ENCODE results near the gene RBP4.
A peak's percentile ranks its signal among the peaks of the same experiment; 100 is the strongest.
"Not testable (repeated sequence)": the region's sequence is repeated elsewhere in the genome, so short reads cannot be mapped to it uniquely, and the experiment has no call there.

Gene RBP4

DNA sequence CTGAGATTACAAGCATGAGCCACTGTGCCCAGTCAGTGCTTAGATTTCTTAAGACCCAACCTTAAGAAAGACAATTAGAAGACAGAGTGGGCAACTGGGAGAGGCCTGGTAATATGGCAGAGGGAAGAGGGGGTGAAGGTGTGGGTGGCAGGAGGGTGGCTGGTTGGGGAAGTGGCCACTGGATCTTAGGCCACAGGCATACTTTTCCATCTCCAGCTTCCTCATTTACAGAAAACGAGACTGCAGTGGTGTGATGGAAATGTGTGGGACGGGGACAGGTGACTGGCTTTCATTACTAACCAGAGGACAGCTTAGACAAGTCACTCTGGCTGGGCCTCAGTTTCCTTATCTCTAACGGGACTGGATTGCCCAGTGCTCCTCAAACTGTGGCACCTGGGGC is 35.6 kb downstream of the RBP4 start:
- DNase-seq, result no peak

DNA sequence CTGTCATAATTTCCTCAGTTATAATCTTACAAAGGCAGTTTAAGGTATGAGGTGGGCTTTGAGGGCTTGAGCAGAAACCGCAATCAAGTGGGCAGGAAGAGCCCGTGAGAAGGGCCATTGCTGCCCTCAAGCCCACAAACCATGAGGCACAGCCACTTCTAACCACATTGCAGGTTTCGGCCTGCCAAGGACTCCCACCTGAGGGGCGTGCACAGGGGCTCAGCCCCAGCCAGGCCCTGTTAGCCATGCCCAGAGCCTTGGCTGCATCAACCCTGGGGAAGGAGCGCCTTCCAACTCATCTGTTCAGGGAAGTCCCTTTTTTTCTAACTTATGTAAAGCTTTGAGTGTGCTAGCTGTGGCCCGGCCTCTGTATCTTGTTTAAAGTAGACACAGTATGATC is 40.5 kb downstream of the RBP4 start:
- DNase-seq, result no peak

DNA sequence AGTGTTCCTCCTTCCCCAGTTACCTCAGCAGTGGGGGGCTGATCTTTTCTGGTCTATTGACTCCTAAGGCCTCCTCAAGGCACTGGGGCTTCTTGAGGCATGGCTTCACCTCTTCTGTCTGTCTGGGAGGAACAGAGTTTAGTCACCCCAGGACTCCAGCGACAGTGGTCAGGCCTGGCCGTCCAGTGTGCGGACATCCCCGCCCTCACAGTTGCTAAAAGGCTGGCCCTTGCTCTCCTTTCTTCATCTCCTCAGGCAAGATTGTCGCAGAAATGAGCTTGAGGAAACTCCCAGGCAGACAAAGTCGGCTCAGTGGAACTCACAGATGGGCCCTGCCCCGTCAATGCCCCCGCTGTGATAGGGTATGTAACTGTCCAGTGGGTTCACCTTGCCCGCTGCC is 41.5 kb downstream of the RBP4 start:
- no peak for DNase-seq

DNA sequence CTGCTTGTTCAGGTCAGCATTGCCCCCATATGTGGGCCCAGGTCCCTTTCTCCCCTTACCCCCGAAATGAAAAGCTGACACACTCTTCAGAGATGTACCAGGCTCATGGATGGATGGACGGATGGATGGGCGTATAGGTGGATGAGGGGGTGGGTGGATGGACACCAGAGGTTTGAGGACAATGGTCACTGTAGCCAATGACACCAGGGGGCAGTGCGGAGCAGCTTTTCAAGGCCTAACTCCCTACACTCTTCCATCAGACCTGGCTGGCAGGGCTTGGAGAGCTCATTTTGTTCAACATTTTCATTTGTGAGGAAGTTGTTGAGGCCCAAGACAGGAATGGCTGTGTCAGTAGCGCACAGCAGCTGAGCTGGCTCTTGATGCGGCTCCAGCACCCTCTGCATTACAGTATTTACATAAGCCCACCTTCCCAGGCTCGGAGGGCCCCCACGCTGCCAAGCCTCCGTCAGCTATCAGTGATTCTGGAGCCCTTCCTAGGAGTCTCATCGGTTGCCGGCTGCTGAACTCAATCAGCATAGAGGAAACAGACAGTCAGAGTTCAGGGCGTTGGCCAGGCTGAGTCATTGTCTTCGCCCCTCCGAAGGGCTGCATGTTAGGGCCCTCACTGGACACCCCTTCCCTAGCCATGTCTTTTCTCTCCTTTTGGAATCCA is 46.1 kb downstream of the RBP4 start:
- DNase-seq, result peak; percentile 21

DNA sequence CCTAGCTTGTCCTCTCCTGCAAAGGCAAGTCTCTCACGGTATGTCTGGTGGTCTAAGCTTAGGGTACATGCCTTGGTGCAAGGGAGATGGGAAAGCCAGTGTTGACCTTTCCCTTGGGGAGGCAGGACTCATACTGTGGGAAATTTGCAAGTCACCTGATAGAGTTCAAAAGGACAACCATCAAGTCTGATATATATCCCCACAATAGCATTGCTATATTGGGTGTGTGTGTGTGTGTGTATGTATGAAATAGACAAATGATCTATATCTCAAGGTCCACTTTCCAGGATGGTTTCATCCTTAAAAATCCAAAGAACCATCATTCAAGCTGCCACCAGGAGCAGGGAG is 46.7 kb downstream of the RBP4 start:
- DNase-seq, result no peak

DNA sequence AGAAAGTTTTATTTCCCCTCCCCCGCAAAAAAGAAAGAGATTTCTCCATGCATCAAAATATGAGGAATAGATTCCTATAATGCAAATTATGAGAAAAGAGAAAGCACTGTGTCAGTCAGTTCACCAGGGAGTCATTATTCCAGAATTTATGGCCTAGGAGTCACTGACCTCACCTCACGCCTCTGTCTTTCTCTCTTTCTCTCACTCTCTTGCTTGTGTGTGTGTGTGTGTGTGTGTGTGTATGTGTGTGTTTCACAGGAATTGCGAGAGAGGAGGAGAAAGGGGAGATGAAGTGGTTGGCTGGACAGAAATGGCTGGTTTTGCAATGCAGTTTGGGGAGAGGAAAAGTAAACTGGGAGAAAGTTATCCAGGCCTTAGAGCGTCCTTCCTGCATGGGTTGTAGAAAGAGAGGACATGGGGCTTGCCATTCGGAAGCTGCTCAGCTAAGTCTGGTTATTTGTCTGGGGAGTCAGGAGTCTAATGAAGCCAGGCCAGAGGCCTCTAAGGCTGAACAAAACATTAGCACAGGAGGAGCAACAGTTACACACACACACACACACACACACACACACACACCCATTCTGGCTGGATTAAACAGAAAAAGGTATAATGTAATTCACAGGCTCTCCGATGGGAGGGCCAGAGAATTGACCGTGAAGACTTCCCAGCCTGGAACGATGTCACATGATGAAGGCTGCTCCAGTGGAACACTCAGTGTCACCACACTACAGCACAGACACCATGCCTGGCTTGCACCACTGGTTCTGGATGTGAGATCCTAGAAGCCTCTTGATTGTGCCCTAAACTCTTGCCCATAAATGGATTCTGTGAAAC is 47.3 kb downstream of the RBP4 start:
- DNase-seq, result no peak

DNA sequence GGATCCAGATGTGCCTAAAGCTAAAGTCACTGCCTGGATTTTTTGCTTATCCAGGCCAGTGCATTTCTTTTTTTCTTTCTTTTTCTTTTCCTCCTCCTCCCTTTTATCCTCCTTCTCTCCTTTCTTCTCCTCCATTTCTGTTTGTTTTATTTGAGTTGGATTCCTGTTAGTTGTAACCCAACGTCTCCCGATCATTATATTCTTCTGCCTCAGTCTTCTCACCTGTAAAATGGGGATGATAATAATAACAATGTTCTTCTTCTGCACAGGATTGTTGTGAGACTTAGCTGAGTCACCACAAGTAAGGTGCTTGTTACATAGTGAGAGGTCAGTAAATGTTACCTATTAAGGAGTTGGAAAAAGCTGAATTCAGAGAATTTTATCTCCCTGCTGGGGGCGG is 48.3 kb downstream of the RBP4 start:
- no peak for DNase-seq

DNA sequence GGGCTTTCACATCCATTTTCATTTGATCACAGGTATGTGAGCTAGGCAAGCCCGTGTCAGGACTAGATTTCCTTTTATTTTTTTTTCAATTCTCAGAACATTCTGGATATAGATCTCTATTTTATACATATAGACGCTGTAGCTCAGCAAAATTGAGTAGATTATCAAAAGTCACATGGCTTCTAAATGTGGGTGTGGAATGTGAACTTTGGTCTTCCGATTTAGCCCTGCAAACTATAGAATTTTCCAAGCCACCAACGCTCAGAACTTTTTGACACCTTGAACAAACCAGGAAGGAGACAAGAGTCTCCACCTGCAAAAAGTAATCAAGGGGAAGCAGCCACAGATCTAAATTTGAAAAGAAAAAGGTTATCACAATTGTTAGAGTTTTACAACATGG is 50.4 kb downstream of the RBP4 start:
- DNase-seq, result no peak

DNA sequence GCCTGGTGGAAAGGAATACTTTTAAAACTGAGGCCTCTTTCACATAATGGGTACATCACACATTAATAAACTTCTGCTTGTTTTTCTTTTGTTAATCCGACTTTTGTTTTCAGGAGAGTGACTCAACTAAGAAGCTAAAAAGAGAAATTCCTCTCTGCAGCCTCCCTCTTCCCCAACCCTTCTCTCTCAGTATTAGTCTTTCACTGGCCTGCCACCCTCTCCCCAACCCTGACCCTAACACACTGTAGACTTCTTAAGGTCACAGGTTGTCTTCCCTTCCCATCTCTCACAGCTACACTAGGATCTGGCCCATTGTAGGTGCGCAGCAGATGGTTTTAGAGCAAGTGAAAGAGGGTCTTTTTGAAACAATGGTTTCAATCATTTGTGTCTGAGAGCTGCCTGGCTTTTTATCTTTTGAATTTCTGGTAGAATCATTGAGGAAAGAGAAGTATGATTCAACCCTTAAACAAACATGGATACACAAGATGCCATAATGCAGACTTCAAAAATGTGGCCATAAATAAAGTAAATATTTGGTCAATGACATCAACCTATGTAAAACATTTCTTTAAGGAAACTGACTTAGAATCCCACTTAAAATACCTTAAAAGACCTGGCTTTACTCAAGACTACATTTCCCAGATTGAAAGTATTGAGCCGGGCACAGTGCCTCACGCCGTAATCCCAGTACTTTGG is 52.5 kb downstream of the RBP4 start:
- DNase-seq, result no peak

DNA sequence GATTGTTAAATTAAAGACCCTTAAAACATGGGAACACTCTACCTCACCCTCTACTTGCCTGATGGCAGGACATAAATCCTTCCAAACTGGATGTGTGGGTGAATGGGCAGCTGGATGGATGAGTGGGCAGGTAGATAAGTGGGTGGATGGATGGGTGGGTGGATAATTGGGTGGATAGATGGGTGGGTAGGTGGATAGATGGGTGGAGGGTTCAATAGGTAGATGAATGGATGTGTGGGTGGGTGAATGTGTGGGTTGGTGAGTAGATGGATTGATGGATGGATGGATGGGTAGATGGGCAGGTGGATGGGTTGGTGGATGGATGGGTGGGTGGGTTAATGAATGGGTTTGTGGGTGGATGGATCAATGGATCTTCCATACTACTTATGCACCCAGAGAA is 53.5 kb downstream of the RBP4 start:
- DNase-seq, result no peak

DNA sequence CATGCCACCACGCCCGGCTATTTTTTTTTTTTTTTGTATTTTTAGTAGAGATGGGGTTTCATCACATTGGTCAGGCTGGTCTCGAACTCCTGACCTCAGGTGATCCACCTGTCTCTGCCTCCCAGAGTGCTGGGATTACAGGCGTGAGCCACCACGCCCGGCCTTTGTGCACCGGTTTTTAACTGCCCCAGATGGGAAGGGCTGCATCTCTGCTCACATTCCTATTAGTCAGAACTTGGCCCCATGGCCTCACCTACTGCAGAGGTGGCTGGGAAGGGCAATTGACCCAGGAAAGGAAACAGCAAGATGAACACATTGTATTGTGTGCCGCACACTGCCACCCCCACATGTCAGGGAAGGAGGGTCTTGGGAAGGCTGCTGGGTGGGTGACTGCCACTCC is 54.0 kb downstream of the RBP4 start:
- DNase-seq, result not testable (repeated sequence)

DNA sequence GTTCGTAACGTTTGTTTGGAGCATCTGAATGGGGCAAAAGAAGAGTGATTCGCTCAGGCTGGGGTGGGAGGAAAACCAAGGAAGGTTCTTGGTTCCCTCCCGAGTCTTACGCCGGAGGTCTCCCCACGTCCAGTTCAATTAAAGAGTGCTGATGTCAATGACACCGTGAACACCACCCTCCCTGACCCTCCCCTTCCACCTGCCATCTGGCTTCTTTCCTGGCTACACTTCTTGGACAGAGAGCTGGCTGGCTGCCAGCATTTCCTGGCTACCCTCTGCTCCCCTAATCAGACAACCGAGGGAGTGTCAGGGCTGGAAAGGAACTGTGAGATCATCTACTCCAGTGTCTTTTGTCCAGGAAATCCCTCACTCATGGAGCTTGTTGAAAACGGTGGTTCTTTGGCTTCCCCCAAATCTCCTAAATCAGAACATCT is 58.7 kb downstream of the RBP4 start:
- DNase-seq, result no peak

Data from activated naive CD4-positive, alpha-beta T cell treated with anti-CD3 and anti-CD28 coated beads, Interleukin-2, amount 50 U/mL, for 16 hours (primary cell).